CD4-positive, alpha-beta T cell treated with Interleukin-17A for 1 hour (primary cell): Measurements from ENCODE around the gene JADE3.

Experiments
- DNase-seq: peaks from one replicate; pipeline ENCODE4 v3.0.0-alpha.2; 2020

Gene JADE3

GRCh38 chrX:46912098-46912602 is at the start of gene JADE3:
Gene JADE3, plus strand, starts transcription at chrX:46912421. Its CDS starts 72,474 bp downstream, at chrX:46984895.
- DNase-seq, result peak; percentile 24

- no peak for DNase-seq
Measured at GRCh38 chrX:46863072-46863471, 49.1 kb upstream of the JADE3 start.

GRCh38 chrX:46864606-46865005 is 47.6 kb upstream of the JADE3 start:
- no peak for DNase-seq

GRCh38 chrX:46865281-46865680 is 46.9 kb upstream of the JADE3 start:
- no peak for DNase-seq

GRCh38 chrX:46866726-46867125 is 45.5 kb upstream of the JADE3 start:
- no peak for DNase-seq

- DNase-seq, result no peak
Measured at GRCh38 chrX:46873746-46874145, 38.5 kb upstream of the JADE3 start.

- no peak for DNase-seq
Measured at GRCh38 chrX:46876901-46877300, 35.3 kb upstream of the JADE3 start.

GRCh38 chrX:46882266-46882665 is 30.0 kb upstream of the JADE3 start:
- DNase-seq, result no peak

- no peak for DNase-seq
Measured at GRCh38 chrX:46884799-46885198, 27.4 kb upstream of the JADE3 start.

GRCh38 chrX:46898207-46898606 is 14.0 kb upstream of the JADE3 start:
- no peak for DNase-seq

- DNase-seq, result peak; percentile 53
Measured at GRCh38 chrX:46903458-46904242, 8.6 kb upstream of the JADE3 start.

GRCh38 chrX:46904626-46905025 is 7.6 kb upstream of the JADE3 start:
- DNase-seq, result no peak

- no peak for DNase-seq
Measured at GRCh38 chrX:46910415-46910814, 1.8 kb upstream of the JADE3 start.

- DNase-seq, result peak; percentile 20
Measured at GRCh38 chrX:46912603-46913491, 626 bp downstream of the JADE3 start.

GRCh38 chrX:46913667-46914066 is 1.4 kb downstream of the JADE3 start:
- no peak for DNase-seq

GRCh38 chrX:46916273-46916672 is 4.1 kb downstream of the JADE3 start:
- DNase-seq, result no peak

- DNase-seq, result no peak
Measured at GRCh38 chrX:46917622-46918021, 5.4 kb downstream of the JADE3 start.

GRCh38 chrX:46918434-46918833 is 6.2 kb downstream of the JADE3 start:
- DNase-seq, result no peak

- DNase-seq, result no peak
Measured at GRCh38 chrX:46920235-46920634, 8.0 kb downstream of the JADE3 start.

- no peak for DNase-seq
Measured at GRCh38 chrX:46922611-46923010, 10.4 kb downstream of the JADE3 start.

GRCh38 chrX:46927718-46928117 is 15.5 kb downstream of the JADE3 start:
- DNase-seq, result no peak

GRCh38 chrX:46929439-46930261 is 17.4 kb downstream of the JADE3 start:
- DNase-seq, result no peak

GRCh38 chrX:46935295-46935694 is 23.1 kb downstream of the JADE3 start:
- DNase-seq, result no peak
